Activated CD8-positive, alpha-beta memory T cell treated with anti-CD3 and anti-CD28 coated beads, Interleukin-2, amount 50 U/mL, for 4 hours (primary cell): ENCODE measurements around the gene TBATA.

Experiments used
- DNase-seq: peaks from one replicate; pipeline ENCODE4 v3.0.0-alpha.2; 2020

TBATA gene

GRCh38 chr10:70806841-70807240, 21.7 kb upstream of the TBATA start:
- DNase-seq, result no peak

DNA sequence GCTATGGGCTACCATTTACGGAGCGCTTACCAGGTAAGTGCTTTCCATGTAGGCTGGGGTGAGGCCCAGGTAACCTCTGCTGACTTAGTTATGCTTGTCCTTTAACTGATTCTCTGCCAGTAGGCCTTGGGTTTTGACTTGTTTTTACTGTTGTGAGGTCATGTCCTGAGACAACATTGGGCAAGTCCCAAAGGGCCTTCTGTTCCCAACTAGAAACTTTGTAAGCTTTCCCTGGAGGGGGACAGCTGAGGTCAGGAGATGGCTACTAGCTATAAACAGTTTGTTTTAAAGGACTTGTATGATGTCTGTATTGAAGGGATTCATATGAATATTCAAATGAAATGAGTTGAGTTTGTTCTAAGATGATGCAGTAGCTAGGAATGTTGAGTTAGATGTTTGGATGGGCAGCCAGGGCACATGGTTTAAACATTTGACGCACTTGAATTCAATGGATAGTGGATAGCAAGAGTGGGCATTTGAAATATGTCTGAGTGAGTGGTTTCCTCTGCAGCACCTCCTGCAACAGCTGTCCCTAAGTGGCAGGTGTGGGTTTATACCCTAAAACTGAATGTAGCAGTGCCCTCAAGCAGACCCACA, 20.5 kb upstream of the TBATA start:
- DNase-seq, result no peak

DNA sequence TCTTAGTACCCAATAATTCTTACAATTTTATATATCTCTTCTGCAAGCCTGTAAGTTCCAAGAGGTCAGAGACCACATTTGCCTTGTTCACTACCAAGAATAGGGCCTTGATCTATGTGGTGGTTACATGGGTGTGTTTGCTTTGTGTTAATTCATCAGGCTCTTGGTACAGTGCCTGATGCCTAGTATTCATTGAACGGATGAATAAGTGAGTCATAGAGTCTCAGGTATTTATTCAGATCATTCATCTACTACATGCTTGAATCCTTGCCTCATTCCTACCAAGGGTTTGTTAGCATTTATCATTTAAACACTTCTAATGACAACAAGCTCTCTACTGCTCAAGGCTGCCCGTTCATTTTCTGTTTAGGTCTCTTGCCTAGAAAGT, 19.2 kb upstream of the TBATA start:
- DNase-seq, result no peak

DNA sequence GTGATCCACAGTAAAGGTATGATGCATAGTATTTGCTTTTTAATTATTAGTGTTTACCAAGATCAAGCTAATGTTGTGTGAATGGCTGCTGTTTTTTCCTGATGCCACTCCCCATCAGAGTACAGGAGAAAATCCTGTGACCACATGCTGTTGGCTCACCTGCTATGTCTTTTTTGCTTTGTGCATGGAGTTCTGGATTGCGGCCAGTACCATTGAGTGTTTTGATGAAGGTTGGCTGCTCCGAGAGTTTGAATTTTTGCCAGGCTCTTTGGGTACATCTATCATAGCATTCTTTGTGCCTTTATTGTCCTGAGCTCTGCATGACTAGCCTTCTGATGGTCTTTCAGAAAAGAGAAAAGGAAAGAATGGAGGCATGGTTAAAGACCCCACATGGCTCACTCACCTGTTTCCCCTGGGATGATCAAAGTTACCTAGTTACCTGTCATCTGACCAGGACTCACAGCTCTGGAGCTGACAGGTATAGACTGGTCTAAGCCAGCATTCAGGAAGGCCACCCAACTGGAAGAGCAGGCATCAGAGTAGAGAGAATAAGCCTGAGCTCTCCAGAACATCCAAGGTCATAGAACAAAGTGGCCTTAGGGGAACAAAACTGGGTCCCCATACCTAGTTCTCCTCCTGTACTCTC, 18.7 kb upstream of the TBATA start:
- no peak for DNase-seq

- DNase-seq, result no peak
Observed at GRCh38 chr10:70801854-70802253, 16.7 kb upstream of the TBATA start.

DNA sequence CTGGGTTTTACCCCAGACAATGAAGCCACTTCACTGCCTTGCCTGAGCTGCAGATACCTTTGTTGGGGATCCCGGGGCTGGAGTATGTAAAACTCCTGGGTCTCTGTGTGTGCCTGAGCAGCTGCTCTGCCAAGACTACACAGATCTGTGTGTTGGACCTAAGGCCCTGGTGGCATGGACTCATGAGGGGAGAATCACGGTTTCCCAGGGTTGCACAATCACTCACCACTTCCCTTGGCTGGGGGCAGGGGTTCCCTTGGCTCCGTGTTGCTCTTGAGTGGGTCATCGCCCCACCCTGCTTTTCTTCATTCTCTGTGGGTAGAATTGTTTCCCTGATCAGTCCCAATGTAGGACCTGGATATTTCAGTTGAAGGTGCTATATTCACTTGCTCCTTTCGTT, 13.9 kb upstream of the TBATA start:
- no peak for DNase-seq

GRCh38 chr10:70797840-70798239, 12.7 kb upstream of the TBATA start:
- no peak for DNase-seq

DNA sequence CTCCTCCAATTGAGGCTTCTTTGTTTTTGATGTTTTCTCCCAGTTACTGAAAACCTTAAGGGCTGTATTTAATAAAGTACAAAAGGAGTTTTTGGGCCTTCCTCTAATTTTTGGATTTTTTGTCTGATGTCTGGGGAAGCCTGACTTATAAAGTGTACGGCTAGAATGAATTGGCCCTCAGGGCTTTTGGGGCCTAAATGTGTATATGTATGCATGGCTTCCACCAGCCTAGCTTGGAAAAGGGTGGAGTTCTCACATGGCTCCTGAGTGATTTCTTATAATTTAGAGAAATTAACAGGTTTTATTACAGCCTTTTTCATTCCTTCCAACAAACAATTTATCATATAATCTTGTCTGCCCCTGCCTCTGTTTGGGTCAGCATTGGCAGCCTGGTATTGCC, 10.4 kb upstream of the TBATA start:
- DNase-seq, result no peak

- no peak for DNase-seq
Observed at GRCh38 chr10:70791386-70792039, 6.3 kb upstream of the TBATA start.

- no peak for DNase-seq
Observed at GRCh38 chr10:70786799-70787415, 1.7 kb upstream of the TBATA start.

- no peak for DNase-seq
Observed at GRCh38 chr10:70784471-70784870, 706 bp downstream of the TBATA start.

- no peak for DNase-seq
Observed at GRCh38 chr10:70784016-70784415, 1.2 kb downstream of the TBATA start.

DNA sequence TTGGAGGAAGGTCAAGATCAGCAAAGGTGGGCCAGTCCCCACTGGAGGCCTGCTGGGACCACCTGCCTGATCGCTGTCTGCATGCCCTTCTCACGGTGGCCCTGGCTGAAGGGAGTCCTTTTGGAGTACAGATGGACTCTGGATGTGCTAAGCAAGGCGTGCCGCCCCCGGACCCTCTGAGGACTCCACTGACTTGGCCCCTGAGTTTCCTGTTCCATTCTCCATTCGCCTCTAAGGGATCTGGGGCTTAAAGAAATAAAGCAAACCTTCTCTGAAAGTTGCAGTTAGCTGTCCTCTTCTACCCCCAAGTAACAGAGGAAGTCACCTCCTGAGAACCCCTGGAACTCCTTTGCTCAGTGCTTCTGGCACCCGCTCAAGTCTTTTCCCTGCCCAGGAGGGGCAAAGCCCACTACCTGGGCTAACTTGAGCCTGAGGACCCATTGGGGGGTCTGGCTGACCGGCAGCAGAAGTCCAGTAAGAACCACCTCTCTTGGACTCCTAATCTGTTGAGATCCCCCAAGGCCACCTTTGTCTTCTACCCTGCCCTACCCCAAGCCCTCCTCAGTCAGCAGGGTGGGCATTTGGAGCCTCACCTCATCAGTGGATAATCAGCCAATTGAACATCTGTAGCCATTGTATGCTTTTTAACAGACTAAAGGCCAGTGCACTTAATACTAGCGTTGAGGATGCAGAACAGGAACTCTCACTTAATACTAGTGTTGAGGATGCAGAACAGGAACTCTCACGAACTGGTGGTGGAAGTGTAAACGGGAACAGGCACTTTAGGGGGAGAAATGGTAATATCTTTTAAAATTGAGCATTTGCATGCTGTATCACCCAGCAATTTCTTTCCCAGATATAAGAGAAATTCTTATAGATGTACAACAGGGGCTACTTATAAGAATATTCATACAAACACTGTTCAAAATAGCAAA, 2.2 kb downstream of the TBATA start:
- DNase-seq, result no peak

DNA sequence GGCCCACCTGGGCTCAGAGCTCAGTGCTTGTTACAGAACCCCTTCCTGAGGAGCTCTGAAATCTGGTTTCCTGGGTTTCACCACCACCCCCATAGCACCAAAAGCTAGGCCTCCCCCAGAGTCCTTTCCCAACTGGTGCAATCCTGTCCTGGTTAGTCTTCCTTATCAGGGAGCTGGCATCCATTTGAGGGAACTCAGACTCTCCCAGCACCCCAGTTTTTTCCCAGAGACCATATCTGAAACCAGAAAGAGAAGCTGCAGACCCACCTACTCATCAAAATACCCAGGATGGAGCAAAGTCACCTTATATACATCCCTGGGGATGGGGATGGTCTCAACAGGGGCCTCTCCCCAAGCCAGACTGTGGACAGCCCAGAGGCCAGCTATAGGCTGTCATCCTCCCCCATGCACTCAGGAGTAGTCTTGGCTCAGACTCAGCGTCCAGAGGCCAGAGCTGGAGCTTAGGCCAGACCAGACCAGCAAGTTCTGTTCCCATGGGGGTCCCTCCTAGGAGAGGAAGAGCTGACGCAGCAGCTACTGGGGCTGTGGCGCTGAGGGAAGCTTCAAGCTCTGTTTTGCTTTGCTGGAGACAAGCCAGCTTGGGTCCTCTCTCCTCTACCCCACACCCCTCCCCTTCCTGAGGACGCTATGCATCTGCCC, 3.0 kb downstream of the TBATA start:
- DNase-seq, result no peak

DNA sequence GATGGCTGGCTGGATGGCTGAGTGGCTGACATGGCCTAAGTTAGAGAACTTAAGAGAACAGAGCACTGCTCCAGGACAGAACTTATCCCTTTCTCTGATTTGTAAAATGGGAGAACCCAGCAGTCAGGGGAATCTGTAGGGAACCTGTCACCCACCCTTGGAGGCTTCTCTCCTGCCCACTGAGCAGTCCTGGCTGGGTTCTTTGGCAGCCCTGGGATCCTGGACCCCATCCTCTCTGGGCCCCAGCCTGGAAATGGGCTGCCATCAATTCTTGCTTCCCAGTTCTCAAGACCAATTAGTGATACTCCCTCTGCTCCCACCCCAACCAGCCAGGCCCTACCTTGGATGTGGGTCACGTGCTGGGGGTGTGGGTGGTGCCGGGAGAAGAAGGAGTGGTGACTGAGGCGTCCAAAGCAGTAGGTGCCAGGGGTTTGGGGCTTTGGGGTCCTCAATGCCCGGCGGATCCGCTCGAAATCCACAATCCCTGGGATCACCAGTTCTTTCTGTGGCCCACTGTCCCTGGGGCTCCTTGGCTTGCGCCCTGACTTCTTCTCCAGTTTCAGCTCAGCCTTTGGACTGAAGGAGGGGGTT, 3.6 kb downstream of the TBATA start:
- DNase-seq, result no peak

DNA sequence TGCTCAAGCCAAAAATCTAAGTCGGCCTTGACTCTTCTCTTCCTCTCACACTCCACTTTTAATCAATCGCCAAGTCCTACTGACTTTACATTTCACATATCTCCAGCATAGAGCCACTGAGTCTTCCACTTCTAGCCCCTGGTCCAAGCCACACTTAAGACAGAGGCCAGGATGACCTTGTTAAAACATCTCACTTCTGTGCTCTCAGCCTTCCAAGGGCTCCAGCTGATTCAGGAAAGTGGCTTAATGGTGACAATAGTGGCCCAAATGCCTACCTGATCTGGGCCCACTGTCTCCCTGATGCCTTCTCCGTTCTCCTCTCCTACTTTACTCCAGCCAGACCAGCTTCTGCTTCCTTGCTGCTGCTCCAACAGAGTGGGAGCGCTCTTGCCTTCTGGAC, 4.4 kb downstream of the TBATA start:
- no peak for DNase-seq

DNA sequence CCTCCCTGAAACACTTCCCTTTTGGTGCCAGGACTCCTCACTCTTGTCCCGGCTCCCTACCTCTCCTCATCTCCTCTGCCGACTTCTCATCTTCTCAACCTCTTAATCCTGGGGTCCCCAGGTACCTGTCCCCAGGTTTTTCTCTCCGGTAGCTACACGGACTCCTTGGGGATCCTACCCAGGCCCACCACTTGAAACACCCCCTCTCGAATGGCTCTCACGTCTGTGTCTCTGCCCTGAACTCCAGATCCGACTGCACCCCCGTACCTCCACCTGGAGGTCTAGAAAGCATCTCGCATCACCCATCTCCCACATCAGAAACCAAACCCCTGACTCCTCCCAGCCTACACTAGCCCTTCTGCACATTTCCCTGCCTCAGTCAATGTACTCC, 4.8 kb downstream of the TBATA start:
- no peak for DNase-seq

DNA sequence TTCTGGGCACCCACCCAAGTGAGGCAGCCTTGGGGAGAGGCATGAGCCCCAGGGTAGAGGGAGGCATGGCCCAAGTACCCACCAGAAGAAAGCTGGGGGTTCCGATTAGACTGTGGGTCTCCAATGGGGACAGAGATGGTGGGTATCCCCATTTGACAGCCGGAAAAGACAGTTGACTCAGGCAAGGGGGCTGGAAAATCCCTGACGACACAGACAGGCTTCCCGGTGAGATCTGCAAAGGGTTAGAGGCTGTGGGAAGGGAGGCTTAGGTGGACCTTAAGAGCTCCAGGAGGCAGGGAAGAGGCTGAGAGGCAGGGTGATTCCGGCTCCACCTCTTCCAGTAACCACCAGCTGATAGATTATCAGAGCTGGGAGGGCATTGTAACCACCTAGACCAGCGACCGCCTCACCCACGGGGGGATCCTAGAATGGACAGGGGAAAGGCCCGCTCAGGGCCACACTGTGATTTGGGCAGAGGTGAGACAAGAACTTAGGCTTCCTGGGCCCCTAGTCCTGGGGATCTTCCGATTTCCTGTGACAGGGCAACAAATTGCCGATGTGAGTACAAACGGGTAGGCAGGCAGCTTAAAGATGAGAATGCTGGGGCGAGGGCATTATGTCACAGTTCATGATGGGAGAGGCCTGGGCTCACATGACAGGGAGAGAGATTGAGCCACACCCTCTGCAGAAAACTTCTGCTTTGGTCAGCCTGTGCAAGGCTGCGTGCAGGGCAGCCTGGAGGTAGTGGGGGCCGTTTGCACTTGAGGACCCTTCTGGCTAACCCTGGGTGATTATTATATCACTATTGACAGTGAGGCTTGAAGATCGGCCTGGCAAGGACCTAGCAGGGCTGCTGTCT, 5.4 kb downstream of the TBATA start:
- no peak for DNase-seq

- DNase-seq, result no peak
Observed at GRCh38 chr10:70779088-70779487, 6.1 kb downstream of the TBATA start.

GRCh38 chr10:70778267-70778924, 6.8 kb downstream of the TBATA start:
- no peak for DNase-seq
